GM23248 (cell line): ENCODE data around the gene ZNF407.

Experiments
- EZH2 ChIP-seq: fragments of 200-600 bp; sonication (generic); IDR thresholded peaks from 2 replicates; pipeline ENCODE4 v1.6.1; 2018; ENCODE audit warnings: antibody characterized with exemption, mild to moderate bottlenecking; ENCODE audit not compliant: insufficient read depth, poor library complexity, severe bottlenecking
- EZH2phosphoT487 ChIP-seq: fragments of 200-600 bp; sonication (generic); IDR thresholded peaks from 2 replicates; pipeline ENCODE4 v1.6.1; 2018; ENCODE audit warnings: antibody characterized with exemption, moderate library complexity, mild to moderate bottlenecking, low read depth; ENCODE audit not compliant: insufficient read depth

GRCh38 chr18:74936343-74936742 lies 338.7 kb downstream of the ZNF407 start:
- TF ChIP-seq EZH2phosphoT487 (no peak), EZH2 (no peak)
